GM12891 (cell line): ENCODE measurements around the gene ING3.

Experiments used
- DNase-seq: peaks from one replicate; pipeline ENCODE4 v3.0.0; 2011; ENCODE audit warnings: low spot score; ENCODE audit not compliant: insufficient read length
- FAIRE-seq: peaks from 2 replicates; lab custom pipeline; 2011; peaks lifted over from hg19 to GRCh38; lab: Jason Lieb, UNC
- PAX5 ChIP-seq: IDR thresholded peaks from 2 replicates; pipeline ENCODE4 v1.6.1; 2011; ENCODE audit warnings: low read length, moderate library complexity, mild to moderate bottlenecking; ENCODE audit not compliant: insufficient read depth, severe bottlenecking
- POLR2A ChIP-seq: IDR thresholded peaks from 2 replicates; pipeline ENCODE4 v1.6.1; 2011; ENCODE audit warnings: low read depth, low read length, control low read depth
- POLR2AphosphoS5 ChIP-seq: IDR thresholded peaks from 2 replicates; pipeline ENCODE4 v1.6.1; 2011; ENCODE audit warnings: low read depth, low read length, control low read depth
- POU2F2 ChIP-seq: IDR thresholded peaks from 2 replicates; pipeline ENCODE4 v1.6.1; 2011; ENCODE audit warnings: low read depth, mild to moderate bottlenecking, control low read depth, low read length, moderate library complexity
- SPI1 ChIP-seq: IDR thresholded peaks from 2 replicates; pipeline ENCODE4 v1.6.1; 2011; ENCODE audit warnings: low read depth, low read length, control low read depth
- TAF1 ChIP-seq: IDR thresholded peaks from 2 replicates; pipeline ENCODE4 v1.6.1; 2011; ENCODE audit warnings: low read depth, low read length, control low read depth

Gene ING3

DNA sequence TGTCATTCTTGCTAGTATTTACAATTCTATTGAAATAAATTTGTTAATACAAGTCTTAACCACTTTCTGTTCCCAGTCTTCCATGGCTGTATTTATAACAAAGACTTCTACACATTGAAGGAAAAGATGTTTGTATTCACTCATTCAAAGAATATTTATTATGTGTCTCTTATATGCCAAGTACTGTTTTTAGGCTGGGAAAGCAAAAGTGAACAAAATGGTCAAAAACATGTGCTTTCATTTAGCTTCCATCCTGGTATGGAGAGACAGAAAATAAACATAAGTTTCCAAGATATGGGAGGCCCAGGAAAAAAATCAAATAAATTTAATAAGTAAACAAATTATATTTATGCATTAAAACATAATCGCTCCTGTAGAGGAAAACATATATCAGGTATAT is 60.8 kb downstream of the ING3 start:
- FAIRE-seq = no peak
- no peak for DNase-seq
- no peak for TF ChIP-seq SPI1
- TF ChIP-seq PAX5 = no peak
- no peak for TF ChIP-seq POLR2AphosphoS5
- TF ChIP-seq POLR2A = no peak
- TF ChIP-seq TAF1 = no peak
- no peak for TF ChIP-seq POU2F2

DNA sequence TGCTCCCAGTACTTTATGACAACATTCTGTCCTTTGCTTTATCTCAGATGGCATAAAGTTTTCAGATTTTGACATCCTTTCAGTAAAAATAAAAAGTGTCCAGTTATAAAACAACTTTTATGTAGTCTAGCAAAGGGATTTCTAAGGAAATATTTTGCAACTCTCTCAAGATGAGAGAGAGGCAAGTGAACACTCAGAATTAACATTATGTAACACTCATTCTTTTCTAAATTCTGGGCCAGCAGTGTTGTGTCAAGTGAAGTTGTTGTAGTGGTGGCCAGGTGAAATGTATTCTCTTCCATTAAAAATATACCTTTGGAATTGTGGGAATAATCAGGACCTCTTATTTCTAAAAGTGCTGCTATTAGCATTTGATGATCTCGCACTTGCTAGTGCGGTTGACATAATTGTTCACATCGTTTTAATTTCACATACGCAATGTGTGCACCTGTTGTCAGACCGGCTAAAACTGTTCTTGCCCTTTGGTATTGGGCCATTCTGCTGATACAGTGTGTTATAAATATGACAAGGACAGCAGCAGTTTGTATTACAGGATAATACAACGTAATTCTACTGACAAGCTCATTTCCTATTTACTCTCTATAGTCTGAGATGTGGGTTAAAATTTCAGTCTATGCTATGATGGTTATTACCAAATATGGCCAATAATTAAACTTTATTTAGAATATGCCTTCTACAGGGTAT is 61.7 kb downstream of the ING3 start:
- FAIRE-seq (no peak), DNase-seq (no peak)
- TF ChIP-seq POLR2A = no peak
- TF ChIP-seq PAX5 = no peak
- TF ChIP-seq SPI1 = no peak
- no peak for TF ChIP-seq POLR2AphosphoS5
- no peak for TF ChIP-seq POU2F2
- no peak for TF ChIP-seq TAF1

DNA sequence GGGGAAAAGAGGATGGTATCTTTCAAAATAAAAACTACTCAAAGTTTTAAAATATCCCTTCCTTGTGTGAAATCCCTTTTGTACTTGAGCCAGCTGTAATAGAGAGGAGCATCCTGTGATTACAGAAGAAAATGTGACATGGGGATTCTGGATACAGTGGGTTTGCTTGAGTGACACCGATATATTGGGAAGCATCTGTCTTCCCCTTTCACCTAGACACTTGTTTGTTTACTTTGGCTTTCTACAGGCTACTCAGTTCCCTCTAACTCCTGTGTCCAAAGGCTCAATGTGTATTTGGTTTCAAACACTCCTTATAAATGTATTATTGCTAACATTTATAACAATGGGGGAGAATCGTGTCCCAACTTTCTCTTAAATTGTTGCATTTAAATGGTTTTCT is 62.3 kb downstream of the ING3 start:
- TF ChIP-seq PAX5 = no peak
- DNase-seq = no peak
- no peak for FAIRE-seq

DNA sequence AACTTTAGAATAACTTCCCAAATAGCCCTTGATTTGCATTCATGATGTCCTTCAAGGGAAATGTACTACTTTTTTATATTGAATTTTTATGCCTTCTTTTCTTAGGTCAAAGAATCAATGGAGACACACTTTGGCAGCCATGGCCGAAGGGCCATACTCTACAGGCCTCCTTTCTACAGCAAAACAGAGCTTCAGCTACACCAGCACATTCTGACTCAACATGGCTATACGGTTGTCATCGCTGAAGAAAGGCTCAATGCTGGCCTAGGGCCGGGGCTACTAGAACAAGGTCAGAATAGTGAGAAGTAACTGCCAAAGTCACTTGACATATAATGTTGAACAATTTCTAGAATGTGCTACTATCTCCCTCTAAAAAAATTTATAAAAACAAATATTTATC is 65.0 kb downstream of the ING3 start:
- TF ChIP-seq TAF1 (no peak), POU2F2 (no peak), POLR2AphosphoS5 (no peak), PAX5 (no peak), POLR2A (no peak), SPI1 (no peak)
- FAIRE-seq (no peak), DNase-seq (no peak)

DNA sequence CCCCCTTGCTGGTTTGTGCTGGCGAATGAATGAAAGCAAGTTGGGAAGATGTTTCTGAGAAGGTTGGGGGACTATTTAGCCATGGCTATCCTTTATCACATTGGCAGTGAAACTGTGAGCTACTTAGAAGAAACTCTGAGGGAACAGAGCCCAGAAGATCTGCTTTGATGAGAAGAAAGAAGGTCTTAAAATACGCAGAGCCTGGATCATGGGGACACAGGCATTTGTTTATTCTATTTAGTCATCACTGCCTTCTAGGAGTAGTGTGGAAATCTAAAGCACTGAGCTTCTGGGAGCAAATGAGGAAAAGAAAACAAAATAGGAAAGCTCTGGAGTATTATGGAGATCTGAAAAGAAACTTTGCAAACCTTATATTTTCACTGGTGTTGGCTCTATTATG is 66.4 kb downstream of the ING3 start:
- FAIRE-seq (no peak), DNase-seq (no peak)
- TF ChIP-seq SPI1 = no peak
- TF ChIP-seq POU2F2 = no peak
- no peak for TF ChIP-seq POLR2AphosphoS5
- TF ChIP-seq POLR2A = no peak
- no peak for TF ChIP-seq TAF1
- no peak for TF ChIP-seq PAX5

DNA sequence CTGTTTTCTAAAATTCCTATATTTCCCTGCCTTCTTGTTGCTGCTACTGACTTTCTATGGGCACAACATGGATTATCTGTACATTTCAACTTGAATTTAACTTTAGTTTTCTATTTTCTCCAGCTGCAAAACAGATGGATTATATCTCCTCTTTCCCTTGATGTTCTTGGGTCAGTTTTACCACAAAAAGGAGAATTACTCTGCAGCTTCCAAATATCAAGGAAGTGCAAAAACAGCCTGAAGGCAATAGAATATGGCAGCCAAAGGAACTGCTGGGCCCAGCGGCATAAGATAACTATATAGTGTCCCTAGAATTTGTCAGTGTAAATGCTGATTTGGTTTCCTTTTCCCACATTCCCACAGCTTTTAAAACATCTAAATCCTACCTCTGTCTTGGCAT is 67.0 kb downstream of the ING3 start:
- FAIRE-seq (no peak), DNase-seq (no peak)
- TF ChIP-seq POU2F2 (no peak), POLR2AphosphoS5 (no peak), PAX5 (no peak), TAF1 (no peak), POLR2A (no peak), SPI1 (no peak)

DNA sequence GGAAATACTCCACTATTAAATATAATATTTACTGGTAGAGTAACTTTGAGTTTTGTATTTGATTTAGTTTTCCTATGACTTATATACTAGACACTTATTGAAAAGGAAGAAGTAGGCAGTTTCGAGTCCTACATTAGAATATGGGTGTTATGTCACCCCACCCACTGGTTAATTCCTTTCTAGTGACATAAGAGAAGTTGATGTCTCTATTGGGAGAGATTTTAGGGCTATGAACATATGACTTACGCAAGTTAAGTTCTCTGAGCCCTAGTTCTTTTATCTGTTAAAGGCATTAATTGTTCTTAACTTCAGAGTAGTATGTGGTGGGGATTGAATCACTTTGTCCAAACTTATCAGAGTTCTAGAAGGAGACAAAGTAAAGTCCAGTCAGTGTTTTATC is 68.4 kb downstream of the ING3 start:
- FAIRE-seq (no peak), DNase-seq (no peak)
- no peak for TF ChIP-seq POLR2A
- TF ChIP-seq POU2F2 = no peak
- no peak for TF ChIP-seq SPI1
- no peak for TF ChIP-seq POLR2AphosphoS5
- TF ChIP-seq TAF1 = no peak
- TF ChIP-seq PAX5 = no peak

DNA sequence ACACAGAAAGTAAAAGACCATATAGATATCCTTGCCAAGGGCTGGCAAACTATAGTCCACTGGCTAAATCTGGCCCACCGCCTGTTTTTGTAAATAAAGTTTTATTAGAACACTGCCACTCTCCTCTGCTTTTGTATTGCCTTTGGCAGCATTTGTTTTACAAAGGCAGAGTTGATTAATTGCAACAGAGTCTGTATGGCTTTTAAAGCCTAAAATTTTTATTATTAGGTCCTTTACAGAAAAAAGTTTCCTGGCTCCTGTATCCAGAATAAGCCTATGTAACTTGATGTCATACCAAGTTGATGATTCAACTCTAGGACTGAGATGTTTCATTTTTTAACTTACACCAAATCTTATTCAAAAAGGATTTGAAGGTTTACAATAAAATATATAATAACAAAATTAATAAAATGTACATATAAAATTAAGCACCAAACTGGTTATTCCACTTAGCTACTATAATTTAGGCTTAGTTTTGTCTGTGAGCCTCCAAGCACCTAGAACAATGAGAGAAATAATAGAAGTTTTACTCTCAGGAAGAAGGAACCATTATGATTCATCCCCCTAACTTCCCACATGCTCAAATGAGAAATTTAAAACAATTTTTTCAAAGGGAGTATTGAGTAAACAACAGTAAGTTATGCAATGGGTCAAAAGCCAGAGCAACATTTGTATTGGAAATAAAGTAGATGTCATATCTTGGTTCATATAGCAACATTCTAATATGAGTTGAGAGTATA is 69.8 kb downstream of the ING3 start:
- TF ChIP-seq SPI1 = no peak
- no peak for TF ChIP-seq TAF1
- no peak for TF ChIP-seq POLR2AphosphoS5
- TF ChIP-seq POLR2A = no peak
- no peak for TF ChIP-seq POU2F2
- TF ChIP-seq PAX5 = no peak
- FAIRE-seq (no peak), DNase-seq (no peak)

DNA sequence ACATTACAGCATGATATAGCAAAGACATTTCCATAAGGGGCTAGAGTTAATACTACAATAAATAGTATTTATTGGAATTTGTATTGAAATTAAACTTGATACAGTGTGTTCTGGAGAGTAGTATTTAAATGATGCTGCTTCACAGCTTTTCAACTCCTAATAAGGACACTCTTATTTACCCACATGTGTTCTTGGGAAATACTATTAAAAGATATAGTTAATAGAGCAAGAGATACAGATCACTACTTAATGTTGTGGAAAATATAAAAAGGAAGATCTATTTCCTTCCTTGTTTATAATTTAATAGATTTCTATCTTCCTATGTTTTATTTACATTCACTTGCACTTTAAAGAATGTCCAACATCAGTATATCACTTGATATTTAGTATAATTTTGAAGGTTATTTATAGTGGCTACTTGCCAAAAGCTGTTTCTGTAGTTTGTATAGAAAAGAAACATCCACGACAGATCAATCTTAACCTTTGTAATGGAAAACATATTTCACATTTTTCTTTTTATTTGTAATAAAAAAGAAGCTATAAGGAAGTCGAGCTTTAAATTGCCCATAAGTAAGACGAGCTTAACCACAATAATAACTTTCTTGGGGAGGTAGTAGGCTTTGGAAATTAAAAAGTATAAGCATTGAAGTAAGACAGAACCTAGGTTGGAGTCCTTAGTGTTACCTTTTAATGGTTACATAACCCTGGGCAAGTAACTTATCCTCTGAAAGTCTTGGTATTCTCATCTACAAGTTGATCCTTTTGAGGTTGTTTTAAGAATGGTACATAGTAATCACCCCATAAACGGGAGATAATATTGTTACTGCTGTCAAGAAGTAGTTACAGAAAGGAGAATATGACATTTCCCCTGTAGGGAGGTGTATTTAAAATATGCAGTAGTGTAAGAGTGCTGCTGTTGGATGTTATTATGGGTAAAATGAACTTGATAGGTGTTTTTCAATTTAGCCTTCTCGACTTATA is 70.7 kb downstream of the ING3 start:
- FAIRE-seq (no peak), DNase-seq (no peak)
- TF ChIP-seq POLR2A (no peak), POLR2AphosphoS5 (no peak), POU2F2 (no peak), PAX5 (no peak), SPI1 (no peak), TAF1 (no peak)
